ENCODE data around the gene SLC4A2.

Gene SLC4A2

DNA sequence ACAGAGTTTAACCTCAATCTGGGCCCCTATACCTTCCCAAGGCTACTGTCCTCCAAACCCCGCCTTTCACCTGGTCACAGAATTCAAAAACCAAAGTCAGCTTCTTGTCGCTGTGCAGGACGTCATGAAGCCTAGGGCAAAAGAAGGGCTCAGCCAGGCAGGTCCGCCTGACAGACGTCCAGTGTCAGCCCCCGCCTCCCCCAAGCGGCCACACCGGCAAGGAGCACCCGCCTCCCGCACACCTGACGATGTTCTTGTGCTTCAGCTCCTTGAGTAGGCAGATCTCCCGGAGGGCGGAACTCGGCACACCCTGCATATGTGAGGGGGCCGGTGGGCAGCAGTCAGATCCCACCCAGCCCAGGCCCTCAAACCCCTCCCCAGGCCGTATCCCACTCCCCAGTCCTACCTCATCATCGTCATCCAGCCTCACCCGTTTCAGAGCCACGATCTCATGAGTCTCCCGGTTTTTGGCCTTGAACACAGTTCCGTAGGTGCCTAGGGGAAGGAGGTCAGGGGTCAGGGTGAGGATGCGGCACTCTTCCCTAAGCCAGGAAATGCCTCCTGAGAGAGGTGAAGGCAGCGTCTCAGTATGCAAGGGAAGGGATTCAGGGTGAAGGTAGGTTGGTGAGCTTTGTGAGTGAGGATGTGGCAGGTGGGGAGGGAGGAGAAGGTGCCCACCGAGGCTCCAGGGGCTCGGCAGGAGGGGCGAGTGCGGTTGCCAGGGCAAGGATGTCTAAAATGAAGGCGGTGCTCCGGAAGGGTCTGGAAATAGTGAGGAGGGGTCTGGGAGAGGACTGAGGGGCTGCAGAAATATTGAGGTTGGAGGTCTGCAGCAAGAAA lies 2.5 kb upstream of the SLC4A2 start:
- Histone ChIP-seq H3K4me1 (ENCODE audit: insufficient read depth, low read length) (peaks cover 29% of the 10 kb centered on the region), H3K9me3 (ENCODE audit: low read length) (no peaks in the 10 kb centered on the region), H3K4me3 (ENCODE audit: low read length) (peak overlapping the region; percentile 79), H2AFZ (ENCODE audit: low read depth, low read length) (no peak overlapping the region), H3K36me3 (ENCODE audit: insufficient read depth, low read length) (peaks cover 2% of the 10 kb centered on the region), H3K27me3 (ENCODE audit: insufficient read depth, low read length) (no peaks in the 10 kb centered on the region)

DNA sequence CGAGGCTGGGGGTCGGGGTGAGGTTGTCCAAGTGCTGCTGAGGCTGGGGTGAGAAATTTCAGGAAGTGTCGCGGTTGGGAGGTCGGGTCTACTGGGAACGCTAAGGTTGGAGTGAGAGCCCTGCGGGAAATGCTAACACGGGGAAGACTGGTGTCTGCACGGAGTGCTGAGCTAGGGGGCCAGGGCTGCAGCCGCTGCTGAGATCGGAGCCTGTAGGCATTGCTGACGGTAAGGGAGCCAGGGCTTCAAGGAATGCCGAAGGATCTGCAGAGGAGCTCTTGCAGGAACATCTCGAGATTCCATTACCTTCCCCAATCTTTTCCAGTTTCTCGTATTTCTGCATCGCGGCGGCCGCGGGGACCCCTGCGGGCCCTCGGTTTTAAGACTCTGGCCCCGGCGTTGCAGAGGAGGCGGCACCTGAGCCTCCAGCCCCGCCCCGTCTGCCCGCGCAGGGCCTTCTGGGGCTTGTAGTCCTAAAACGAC lies 1.8 kb upstream of the SLC4A2 start, which contains the start of gene CDK5:
TSS of gene CDK5 (minus strand) at position 392 of the 483 bp plus-strand sequence. CDS start at position 343, 49 bp downstream.
- H3K36me3 ChIP-seq (ENCODE audit: insufficient read depth, low read length) = peaks cover 2% of the 10 kb centered on the region
- H2AFZ ChIP-seq (ENCODE audit: low read depth, low read length) = peak within 1 kb of the TSS; percentile 11
- no peaks in the 10 kb centered on the region for H3K27me3 ChIP-seq (ENCODE audit: insufficient read depth, low read length)
- H3K9me3 ChIP-seq (ENCODE audit: low read length) = no peaks in the 10 kb centered on the region
- H3K4me1 ChIP-seq (ENCODE audit: insufficient read depth, low read length) = peaks cover 29% of the 10 kb centered on the region
- peak within 1 kb of the TSS; percentile 79 for H3K4me3 ChIP-seq (ENCODE audit: low read length)

DNA sequence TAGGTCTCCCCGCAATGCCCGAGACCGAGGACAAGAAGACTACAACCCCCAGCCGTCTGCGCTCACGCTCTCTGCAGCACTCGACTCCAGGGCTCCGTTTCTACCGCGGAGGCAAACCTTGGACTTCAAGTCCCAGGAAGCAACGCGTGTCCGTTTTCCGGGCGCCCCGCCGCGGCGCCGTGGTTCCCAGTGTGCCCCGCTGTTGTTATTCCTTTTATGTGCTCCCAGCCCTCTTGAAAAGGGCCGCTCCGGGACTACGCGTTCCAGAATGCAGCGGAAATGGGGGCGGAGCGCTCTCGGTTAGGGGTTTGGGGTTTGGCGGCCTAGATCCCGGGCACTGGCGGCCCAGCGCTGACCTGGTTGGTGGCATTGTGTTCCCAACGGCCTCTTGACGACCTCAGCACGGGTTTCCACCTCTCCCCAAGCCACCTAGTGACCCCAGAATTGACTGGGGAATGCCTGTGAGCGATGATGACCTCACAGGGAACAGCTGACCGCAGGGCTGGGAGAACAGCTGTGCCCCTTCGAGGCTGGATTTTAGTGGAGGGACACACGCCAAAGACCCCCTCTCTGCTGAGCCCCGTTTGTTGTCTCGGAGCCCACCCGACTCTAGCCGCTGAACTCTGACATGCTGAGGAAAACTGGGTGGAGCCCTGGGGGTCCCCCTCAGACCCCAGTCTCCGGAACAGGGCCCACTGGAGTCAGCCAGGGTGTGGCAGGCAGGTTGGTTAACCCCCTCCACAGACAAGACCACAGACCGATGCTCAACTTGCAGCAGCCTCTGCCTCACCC lies 1.2 kb upstream of the SLC4A2 start:
- Histone ChIP-seq H3K4me3 (ENCODE audit: low read length) (peak overlapping the region; percentile 79), H3K9me3 (ENCODE audit: low read length) (no peaks in the 10 kb centered on the region), H3K36me3 (ENCODE audit: insufficient read depth, low read length) (peaks cover 2% of the 10 kb centered on the region), H2AFZ (ENCODE audit: low read depth, low read length) (peak overlapping the region; percentile 11), H3K4me1 (ENCODE audit: insufficient read depth, low read length) (peaks cover 29% of the 10 kb centered on the region), H3K27me3 (ENCODE audit: insufficient read depth, low read length) (no peaks in the 10 kb centered on the region)

DNA sequence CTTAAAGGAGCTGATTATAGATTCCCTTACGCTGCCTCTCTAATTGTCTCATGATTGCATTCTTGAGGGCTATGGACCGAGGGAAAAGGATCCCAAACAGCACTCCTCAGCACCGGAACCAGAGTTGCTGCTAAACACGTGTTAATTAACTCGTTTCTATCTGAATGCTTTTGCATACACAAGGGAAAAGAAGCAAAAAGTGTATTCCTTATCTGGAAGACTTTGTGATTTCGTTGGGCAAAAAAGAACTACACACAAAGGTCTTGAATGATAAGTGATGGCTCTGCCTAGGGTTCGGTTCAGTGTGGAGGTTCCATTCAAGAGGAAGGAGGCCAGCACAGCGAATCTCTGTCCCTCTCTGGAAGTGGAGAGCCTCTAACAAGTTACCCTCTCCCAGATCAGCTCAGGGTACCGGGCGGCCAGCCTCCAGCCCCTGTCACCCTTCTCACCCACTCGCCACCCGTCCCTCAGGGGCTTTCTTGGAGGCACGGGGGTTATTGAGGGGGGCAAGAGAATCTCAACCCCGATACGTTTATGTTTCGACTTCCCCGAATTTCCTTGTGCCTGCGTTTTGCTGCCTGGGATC lies 515 bp upstream of the SLC4A2 start:
- Histone ChIP-seq H2AFZ (ENCODE audit: low read depth, low read length) (peak overlapping the region; percentile 35), H3K36me3 (ENCODE audit: insufficient read depth, low read length) (no peaks in the 10 kb centered on the region), H3K27me3 (ENCODE audit: insufficient read depth, low read length) (no peaks in the 10 kb centered on the region), H3K4me1 (ENCODE audit: insufficient read depth, low read length) (peaks cover 29% of the 10 kb centered on the region), H3K9me3 (ENCODE audit: low read length) (no peaks in the 10 kb centered on the region), H3K4me3 (ENCODE audit: low read length) (peak overlapping the region; percentile 79)

DNA sequence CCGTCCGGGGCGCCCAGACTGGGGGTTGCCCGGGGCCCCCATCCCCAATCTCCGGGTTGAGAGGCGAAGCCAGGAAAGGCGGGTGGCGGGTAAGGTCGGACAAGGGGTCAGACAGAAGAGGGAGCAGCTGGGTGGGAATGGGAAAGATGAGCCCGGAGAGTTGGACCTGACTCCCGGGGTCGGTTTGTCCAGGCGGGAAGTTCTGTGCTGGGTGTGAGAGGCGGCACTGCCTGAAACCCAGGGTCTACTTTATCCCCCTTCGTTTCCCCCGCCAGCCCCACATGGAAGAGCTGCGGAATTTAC lies 675 bp downstream of the SLC4A2 start:
- peak overlapping the region; percentile 35 for H2AFZ ChIP-seq (ENCODE audit: low read depth, low read length)
- no peaks in the 10 kb centered on the region for H3K9me3 ChIP-seq (ENCODE audit: low read length)
- peaks cover 29% of the 10 kb centered on the region for H3K4me1 ChIP-seq (ENCODE audit: insufficient read depth, low read length)
- H3K27me3 ChIP-seq (ENCODE audit: insufficient read depth, low read length) = no peaks in the 10 kb centered on the region
- H3K36me3 ChIP-seq (ENCODE audit: insufficient read depth, low read length) = peaks cover 8% of the 10 kb centered on the region
- peak overlapping the region; percentile 79 for H3K4me3 ChIP-seq (ENCODE audit: low read length)

DNA sequence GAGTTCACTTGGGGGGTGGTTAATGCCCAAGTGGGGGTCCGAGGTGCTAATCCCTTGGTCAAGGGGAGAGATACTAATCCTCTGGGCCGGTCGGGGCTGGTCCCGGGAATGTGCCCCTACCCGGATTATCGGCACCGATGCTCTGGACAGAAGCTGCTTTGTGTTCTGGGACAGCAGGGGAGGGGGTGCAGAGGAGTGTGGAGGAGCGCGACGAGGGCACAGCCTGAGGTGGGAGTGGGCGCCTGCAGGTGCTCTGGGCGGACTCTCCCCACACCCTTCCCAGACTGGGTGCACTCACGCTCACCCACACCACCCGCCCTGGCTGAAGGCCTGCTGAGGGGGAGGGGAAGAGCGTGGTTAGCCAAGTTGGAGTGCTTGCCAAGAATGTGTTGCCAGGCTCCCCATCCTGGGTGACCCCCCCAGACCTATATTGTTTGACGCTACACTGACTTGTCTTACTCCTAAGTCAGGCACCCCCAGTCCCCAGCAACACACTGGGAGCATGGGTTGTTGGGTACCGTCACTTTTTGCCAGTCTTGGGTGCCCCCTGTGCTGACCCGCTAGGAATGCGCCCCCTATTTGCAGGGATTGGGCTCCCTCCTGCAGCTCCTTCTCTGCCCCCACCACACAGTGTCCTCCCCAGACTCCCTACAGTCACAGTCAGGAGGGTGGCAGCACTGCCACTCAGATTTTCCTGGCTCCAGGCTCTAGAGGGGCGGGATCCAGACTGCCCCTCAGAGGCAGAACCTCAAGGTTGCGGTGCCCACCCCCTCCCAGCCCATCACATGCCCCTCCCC lies 1.2 kb downstream of the SLC4A2 start:
- Histone ChIP-seq H3K4me3 (ENCODE audit: low read length) (peak overlapping the region; percentile 79), H2AFZ (ENCODE audit: low read depth, low read length) (peak overlapping the region; percentile 35), H3K36me3 (ENCODE audit: insufficient read depth, low read length) (peaks cover 13% of the 10 kb centered on the region), H3K9me3 (ENCODE audit: low read length) (no peaks in the 10 kb centered on the region), H3K4me1 (ENCODE audit: insufficient read depth, low read length) (peaks cover 29% of the 10 kb centered on the region), H3K27me3 (ENCODE audit: insufficient read depth, low read length) (no peaks in the 10 kb centered on the region)

DNA sequence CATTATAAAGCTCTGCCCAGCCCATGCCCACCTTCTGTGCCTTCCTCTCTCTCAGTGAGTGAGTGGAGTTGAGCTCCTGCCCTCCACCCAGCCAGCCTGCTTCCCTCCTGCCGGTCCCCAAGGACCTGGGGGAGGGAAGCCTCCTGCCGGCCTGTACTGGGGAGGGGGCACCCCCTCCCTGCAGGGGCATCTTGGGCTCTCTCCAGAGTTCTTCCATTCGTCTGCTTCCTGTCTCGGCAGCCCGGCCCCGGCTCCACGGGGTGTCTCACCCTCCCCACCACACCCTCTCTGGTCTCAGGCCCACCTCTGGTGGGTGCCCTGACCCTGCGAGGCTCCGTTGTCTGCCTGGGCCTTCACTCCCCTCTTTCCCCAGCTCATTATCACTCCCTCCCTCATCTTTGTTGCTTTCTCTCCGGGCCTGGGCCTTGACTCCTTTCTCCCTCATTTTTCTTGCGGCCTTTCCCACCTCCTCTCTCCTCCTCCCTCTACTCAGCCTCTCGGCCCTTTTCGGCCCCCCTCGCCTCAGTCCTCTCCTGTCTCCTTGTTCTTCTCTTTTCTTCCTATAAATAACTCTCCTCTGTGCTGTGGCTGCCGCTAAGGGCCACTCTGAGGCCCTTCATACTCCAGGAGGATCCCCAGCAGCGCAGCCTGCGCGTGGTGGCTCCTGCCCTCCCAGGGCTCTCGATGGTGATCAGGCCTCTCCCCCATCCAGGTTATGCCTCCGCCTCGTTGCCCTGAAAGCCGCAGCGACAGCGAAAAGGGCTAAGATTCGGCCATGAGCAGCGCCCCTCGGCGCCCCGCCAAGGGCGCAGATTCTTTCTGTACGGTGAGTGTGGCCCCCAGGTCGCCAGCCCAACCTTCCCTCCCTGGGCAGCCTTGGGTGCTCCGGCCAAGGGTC lies 2.1 kb downstream of the SLC4A2 start:
- H3K9me3 ChIP-seq (ENCODE audit: low read length) = no peaks in the 10 kb centered on the region
- H3K36me3 ChIP-seq (ENCODE audit: insufficient read depth, low read length) = peaks cover 21% of the 10 kb centered on the region
- H2AFZ ChIP-seq (ENCODE audit: low read depth, low read length) = no peak overlapping the region
- no peaks in the 10 kb centered on the region for H3K27me3 ChIP-seq (ENCODE audit: insufficient read depth, low read length)
- peaks cover 29% of the 10 kb centered on the region for H3K4me1 ChIP-seq (ENCODE audit: insufficient read depth, low read length)
- no peak overlapping the region for H3K4me3 ChIP-seq (ENCODE audit: low read length)

DNA sequence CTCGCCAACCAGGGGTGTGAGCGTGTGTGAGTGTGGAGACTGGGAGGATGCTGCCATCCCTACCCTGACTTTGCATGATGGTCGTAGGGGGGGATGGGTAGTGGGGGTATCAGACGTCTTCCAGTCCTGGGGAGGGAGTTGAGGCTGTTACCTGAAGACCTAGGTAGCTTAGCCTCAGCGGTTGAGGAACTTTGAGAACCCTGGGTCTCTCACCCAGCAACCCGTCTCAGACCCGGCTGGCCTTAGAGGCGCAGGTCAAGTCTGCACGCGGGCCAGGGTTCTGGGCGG lies 2.7 kb downstream of the SLC4A2 start:
- Histone ChIP-seq H2AFZ (ENCODE audit: low read depth, low read length) (no peak overlapping the region), H3K4me1 (ENCODE audit: insufficient read depth, low read length) (peaks cover 25% of the 10 kb centered on the region), H3K36me3 (ENCODE audit: insufficient read depth, low read length) (peaks cover 27% of the 10 kb centered on the region), H3K9me3 (ENCODE audit: low read length) (no peaks in the 10 kb centered on the region), H3K27me3 (ENCODE audit: insufficient read depth, low read length) (no peaks in the 10 kb centered on the region), H3K4me3 (ENCODE audit: low read length) (no peak overlapping the region)

DNA sequence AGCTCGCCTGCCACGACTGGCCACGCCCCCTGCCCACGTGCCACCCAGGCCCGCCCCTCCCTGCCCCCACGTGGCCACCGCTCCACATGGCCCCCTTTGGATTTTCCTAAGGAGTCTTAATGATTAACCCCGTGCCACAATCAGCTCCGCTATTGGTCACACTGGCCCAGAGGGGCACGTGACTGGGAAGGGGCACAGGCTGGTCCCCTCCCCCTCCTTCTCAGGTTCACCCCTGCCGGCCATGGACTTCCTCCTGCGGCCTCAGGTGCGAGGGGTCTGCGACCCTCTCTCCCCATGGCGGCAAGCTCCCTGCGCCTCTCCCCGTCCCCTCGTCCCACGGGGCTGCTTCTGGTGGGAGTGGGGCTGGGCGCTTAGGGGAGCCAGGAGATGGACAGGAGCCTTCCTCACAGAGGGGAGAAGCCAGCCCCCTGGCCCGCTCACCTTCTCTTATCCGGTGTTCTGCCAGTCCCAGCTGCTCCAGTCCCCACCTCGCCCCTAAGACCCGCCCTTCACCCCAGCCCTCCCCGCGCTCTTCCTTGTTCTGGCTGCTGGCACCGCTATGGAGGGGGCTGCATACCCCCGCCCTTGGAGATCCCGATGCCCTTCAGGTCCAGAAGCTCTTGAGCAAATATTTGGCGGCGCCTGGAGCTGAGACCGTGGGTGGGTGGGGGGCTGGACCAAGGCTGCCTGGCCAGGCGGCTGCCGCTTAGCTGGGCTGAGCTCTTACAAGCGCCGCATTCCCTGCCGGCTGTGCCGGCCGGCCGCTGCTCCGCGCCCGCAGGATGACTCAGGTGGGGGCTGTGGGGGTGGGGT lies 3.2 kb downstream of the SLC4A2 start:
- H3K9me3 ChIP-seq (ENCODE audit: low read length) = no peaks in the 10 kb centered on the region
- no peaks in the 10 kb centered on the region for H3K27me3 ChIP-seq (ENCODE audit: insufficient read depth, low read length)
- peaks cover 23% of the 10 kb centered on the region for H3K4me1 ChIP-seq (ENCODE audit: insufficient read depth, low read length)
- peaks cover 32% of the 10 kb centered on the region for H3K36me3 ChIP-seq (ENCODE audit: insufficient read depth, low read length)
- no peak overlapping the region for H3K4me3 ChIP-seq (ENCODE audit: low read length)
- H2AFZ ChIP-seq (ENCODE audit: low read depth, low read length) = no peak overlapping the region

DNA sequence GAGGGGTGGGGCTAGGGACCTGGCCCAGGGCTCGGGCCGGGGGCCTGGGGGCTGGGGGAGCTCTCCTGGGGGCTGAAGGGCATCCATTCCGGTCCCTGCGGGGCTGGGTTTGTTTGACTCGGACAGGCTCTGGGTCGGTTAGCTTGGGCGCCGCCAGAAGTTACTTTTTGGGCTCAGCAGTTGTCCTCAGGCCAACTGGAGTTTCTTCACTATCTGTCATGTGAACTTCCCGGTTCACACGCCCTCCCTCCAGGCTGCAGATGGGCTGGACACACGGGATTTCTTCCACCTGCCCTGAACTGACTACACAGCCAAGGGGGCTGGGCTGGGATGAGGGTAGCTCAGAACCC lies 3.8 kb downstream of the SLC4A2 start:
- no peaks in the 10 kb centered on the region for H3K9me3 ChIP-seq (ENCODE audit: low read length)
- no peak overlapping the region for H3K4me3 ChIP-seq (ENCODE audit: low read length)
- peaks cover 23% of the 10 kb centered on the region for H3K4me1 ChIP-seq (ENCODE audit: insufficient read depth, low read length)
- H3K27me3 ChIP-seq (ENCODE audit: insufficient read depth, low read length) = no peaks in the 10 kb centered on the region
- H3K36me3 ChIP-seq (ENCODE audit: insufficient read depth, low read length) = peaks cover 36% of the 10 kb centered on the region
- no peak overlapping the region for H2AFZ ChIP-seq (ENCODE audit: low read depth, low read length)

DNA sequence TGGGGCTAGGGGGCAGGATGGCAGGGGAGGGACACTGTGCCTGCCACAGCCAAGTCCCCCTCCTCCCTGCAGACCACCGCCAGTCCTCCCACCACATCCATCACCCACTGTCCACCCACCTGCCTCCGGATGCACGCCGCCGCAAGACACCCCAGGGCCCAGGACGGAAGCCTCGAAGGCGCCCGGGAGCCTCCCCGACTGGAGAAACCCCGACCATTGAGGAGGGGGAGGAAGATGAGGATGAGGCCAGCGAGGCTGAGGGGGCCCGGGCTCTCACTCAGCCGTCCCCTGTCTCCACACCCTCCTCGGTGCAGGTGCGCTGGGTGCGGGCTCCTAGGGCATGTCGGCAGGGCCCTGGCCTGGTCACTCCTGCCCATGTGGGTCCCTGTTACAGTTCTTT lies 5.1 kb downstream of the SLC4A2 start:
- Histone ChIP-seq H3K9me3 (ENCODE audit: low read length) (no peaks in the 10 kb centered on the region), H3K4me1 (ENCODE audit: insufficient read depth, low read length) (peaks cover 13% of the 10 kb centered on the region), H3K4me3 (ENCODE audit: low read length) (no peak overlapping the region), H2AFZ (ENCODE audit: low read depth, low read length) (no peak overlapping the region), H3K27me3 (ENCODE audit: insufficient read depth, low read length) (no peaks in the 10 kb centered on the region), H3K36me3 (ENCODE audit: insufficient read depth, low read length) (peaks cover 44% of the 10 kb centered on the region)

All from neuron (in vitro differentiated cells).